NCI-H526 (cell line): ENCODE measurements around the gene ACSM3.
A peak's percentile ranks its signal among the peaks of the same experiment; 100 is the strongest.

ENCODE experiments used
- DNase-seq, 2 experiments: peaks; one replicate each; lab custom pipeline; 2025; lab: John Stamatoyannopoulos, UW

Gene ACSM3

DNA sequence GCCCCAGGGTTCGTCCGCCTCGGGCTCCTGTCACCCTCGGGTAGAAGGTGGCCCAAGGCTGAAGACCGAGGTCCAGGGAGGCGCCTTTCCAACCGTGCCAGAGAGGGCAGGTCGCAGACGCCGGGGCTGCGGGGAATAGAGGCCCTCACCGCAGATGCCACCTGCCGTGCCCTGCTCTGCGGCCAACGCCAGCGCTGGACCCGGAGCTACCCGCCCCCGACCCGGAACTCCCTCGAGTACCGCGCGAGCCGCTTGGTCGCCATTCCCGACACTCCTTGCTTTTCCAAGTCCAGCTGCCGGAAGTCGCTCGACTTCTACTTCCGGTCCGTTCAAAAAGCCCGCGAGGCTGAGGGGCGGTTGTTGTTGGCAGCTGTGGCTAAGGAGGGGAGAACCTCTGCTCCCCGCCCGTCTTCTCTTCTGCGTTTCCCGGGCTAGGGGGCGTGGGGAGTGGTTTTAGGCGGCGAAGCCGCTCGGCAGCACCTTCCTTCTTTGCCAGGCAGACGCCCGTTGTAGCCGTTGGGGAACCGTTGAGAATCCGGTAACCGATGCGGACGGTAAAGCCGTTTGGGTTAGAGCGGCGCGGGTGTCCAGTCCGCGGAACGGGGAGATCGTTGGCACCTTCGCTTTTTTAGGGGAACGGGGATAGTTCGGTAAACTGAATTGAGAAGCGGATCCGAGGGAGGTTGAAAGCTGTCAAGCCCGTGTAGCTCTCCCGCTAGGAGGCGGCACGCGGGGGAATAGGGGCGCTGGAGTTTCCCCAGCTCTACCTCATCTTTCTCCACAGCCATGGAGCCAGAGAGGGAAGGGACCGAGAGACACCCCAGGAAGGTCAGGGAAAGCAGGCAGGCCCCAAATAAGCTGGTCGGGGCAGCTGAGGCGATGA is 42.6 kb downstream of the ACSM3 start, which contains the start of the genes ERI2 and REXO5:
TSS of gene ERI2 (minus strand) at position 305 of the 883 bp plus-strand sequence. CDS start at position 263, 42 bp downstream.
TSS of gene REXO5 (plus strand) at position 360 of the 883 bp plus-strand sequence. CDS start at position 787, 427 bp downstream.
- DNase-seq: peak; percentile 84 to 92

DNA sequence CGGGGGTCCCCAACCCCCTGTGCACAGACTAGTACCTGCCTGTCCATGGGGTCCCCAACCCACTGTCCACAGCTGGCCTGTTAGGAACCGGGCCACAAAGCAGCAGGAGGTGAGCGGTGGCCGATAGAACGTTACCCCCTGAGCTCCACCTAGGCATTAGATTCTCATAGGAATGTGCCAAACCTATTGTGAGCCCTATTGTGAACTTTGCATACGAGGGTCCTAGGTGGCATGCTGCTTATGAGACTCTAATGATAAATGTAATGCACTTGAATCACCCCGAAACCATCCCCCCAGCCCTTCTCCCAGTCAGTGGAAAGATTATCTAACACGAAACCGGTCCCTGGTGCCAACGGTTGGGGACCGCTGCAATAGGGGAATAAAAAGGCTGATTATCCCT is 44.0 kb downstream of the ACSM3 start:
- DNase-seq: no peak

DNA sequence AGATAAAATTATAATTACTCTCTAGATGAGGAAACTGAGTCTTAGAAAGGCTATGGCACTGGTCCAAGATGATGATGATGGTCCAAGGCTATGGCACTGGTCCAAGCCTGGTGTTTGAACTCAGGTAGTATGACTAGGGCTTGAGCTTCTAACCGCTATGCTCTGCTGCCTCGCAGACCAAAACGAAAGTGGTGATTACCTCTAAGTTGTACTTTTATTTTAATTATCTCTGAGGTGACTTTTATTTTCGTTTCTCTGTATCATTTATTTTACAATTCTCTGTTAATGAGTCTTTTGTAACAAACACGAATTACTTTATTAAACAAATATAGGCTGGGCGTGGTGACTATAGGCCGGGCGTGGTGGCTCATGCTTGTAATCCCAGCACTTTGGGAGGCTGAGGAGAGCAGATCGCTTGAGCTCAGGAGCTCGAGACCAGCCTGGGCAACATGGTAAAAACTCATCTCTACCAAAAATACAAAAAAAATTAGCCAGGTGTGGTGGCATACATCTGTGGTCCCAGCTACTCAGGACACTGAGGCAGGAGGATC is 48.1 kb downstream of the ACSM3 start:
- no peak for DNase-seq

DNA sequence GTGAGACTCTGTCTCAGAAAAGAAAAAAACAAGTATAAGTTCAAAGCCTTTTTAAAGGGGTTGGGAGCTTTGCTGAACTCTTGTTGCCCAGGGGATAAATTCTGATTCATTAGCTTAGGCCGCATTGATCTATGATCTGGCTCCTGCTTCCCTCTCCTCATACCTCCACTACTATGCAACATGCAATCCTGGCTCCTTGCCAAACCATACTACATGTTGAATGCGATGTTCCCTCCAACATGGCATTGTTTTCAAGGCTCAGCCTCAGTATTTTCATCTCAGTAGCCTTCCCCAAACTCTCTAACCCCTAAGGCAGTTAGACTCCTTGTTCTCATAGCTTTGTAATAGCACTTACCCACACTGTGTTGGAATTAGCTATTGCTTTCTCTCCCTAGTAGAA is 48.7 kb downstream of the ACSM3 start:
- no peak for DNase-seq

DNA sequence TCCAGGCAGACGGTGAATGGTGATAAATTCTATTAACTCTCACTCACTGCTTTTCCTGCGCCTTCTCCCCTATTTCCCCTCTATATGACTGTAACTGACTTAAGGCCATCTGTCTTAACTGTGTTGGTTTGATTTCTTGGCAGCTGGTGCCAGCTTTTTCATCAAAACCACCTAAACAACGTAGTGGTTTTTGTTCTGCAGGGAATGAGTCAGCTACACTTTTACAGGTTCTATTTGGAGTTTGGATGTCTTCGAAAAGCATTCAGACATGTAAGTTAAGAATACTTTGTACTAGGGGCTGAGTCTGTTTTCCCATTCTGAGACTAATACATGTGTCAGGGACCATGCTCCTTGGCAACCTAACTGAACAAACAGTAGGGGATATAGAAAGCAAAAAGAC is 51.0 kb downstream of the ACSM3 start:
- no peak for DNase-seq

DNA sequence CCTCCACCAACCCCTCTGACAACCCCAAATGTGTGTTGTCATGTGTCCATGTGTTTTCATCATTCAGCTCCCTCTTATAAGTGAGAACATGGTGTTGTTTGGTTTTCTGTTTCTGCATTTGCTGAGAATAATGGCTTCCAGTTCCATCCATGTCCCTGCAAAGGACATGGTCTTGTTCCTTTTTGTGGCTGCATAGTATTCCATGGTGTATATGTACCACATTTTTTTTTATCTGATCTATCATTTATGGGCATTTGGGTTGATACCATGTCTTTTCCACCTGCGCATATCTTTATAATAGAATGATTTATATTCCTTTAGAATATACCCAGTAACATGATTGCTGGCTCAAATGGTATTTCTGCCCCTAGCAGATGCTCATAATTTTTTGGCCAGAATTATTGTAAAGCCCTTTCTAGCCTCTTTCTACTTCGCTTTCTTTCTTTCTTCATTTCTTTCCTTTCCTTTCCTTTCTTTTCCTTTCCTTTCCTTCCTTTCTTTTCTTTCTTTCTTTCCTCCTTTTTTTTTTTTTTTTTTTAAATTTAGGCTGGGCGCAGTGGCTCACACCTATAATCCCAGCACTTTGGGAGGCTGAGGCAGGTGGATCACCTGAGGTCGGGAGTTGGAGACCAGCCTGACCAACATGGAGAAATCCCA is 55.2 kb downstream of the ACSM3 start:
- no peak for DNase-seq

DNA sequence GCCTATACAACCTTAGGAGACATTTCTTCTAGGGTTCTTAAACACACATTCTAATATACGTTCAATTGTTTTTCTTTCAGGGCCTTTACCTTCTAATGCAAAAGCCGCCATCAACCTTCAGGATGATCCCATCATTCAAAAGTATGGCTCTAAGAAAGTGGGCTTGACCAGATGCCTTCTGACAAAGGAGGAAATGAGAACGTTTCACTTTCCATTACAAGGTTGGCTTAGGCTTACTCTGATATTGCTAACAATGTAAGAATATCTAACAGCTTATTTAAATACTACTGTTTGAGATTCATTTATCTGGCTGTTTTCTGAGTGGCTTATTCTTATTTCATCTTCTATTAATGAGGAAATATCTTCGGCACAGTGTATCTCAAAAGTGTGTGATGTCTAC is 57.9 kb downstream of the ACSM3 start:
- DNase-seq: no peak

DNA sequence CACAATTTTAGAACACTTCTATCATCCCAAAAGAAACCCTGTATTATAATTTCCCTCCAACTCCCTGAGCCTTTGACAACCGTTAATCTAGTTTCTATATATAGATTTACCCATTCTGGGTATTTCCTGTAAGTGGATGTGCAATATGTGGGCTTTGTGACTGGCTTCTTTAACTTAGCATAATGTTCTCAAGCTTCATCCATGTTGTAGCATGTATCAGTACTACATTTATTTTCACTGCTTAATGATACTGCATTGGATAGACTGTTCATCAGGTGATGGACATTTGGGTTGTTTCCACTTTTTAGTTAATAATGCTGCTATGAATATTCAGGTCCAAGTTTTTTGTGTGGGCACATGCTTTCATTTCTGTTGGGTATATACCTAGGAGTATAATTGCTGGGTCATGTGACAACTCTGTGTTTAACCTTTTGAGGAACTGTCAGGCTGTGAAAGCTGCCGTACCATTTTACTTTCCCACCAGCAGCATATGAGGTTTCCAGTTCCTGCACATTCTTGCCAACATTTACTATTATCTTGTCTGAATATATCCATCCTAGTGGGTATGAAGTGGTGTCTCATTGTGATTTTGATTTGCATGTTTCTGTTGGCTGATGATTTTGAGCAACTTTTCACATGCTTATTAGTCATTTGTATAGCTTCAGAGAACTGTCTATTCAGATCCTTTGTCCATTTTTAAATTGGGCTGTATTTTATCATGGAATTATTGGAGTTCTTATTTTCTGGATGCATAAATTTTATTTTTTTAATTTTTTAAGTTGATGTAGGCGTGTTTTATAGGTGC is 58.9 kb downstream of the ACSM3 start:
- no peak for DNase-seq

DNA sequence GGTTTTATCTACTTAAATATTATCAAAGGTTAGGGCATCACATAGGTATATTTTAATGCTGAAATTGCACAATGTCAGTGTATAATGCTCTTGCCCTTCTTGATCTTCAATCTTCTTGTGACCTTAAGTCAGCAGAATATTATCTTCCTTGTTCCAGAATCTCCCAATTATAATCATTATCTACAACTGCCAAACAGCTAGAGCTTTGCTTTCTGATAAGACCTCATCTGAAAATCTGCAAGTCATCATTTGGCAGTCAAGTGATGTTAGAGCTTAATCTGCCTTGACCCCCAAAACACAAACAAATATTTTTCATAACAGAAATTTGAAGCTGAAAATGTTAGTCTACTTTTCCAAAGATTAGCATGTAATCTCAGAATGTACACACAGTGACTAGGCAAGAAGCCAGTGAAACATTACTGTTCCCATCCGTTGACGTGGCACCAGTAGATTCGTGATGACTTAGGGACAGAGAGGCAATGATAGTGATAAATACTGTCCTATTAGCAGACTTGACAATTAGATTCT is 62.3 kb downstream of the ACSM3 start:
- no peak for DNase-seq

DNA sequence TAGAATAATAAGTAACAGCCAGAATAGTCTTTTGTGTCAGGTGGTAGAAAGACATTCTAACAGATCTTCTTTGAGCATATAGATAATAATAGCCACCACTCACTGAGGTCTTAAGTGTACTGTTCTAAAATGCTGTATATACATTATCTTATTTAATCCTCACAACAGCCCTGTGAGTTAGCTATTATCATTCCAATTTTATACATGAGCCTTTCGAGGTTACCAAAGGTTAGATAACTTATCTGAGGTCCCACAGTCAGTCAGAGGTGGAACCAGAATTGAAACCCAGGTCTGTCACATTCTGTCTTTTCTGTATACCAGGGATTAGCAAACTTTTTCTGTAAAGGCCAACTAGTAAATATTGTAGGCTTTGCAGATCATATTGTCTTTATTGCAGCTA is 65.7 kb downstream of the ACSM3 start:
- no peak for DNase-seq

DNA sequence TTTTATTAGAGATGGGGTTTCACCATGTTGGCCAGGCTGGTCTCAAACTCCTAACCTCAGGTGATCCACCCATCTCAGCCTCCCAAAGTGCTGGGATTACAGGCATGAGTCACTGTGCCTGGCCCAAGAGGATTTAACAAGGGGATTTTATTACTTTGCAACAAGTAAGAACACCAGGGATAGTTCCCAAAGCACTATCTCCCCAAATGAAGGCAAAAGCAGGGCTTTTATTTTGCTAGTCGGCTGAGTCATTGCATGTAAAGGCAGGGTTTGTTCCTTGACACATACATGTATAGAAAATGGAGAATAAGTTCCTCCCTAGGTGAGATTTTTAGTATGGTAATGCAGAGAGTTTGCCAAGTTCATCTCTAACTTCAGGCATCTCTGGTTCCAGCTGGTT is 66.6 kb downstream of the ACSM3 start:
- DNase-seq: no peak

DNA sequence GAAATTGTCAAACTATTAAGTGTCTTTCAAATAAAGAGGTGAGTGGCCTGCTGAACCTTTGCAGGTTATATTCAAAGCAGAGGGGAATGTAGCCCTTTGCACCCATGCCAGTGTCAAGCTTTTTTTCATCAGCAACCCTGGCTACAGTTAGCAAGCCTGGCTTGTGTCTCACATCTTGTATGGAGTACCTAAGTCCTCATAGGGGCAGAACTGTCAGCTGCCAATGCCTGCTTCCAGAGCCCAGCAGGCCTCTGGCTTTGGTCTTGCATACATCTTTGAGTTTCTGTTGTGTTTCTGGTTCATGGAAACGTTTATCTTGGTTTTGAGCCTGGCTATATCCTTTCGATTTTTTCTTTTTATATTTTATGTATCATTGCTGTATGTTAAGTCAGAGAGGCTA is 69.3 kb downstream of the ACSM3 start:
- DNase-seq: no peak

DNA sequence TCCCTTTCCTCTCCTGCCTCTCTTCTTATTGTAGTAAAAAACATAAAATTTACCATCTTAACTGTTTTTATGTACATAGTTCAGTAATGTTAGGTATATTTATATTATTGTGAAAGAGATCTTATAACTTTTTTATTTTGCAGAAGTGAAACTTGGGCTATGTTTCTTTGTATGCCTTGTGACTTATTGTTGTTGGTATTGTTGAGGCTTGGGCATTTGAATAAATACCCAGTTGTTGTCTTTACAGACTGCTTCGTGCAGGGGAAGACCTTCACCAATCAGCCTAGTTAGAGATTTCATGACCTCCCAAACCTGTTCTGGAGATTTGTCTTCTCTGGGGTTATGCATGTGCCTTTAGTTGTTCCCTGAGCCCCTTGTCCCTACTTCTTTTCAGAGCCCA is 74.4 kb downstream of the ACSM3 start:
- DNase-seq: no peak

DNA sequence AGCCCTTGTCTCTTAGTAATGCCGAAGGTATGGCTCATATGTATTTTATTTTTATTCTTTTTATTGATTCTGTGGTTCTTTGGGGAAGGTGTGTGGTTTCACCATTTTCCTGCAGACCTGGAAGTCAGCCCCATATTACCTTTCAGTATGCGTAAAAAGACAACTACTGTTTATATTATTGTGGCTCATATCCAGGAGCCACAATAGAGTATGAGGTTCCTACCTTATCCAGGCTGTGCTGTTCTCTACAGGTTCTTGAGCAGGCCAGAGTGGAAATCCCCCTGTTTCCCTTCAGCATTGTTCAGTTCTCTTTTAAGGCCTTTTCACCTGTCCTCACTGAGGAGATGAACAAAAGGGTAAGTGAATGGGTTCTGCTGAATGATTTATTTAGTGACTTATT is 75.7 kb downstream of the ACSM3 start:
- DNase-seq: no peak

DNA sequence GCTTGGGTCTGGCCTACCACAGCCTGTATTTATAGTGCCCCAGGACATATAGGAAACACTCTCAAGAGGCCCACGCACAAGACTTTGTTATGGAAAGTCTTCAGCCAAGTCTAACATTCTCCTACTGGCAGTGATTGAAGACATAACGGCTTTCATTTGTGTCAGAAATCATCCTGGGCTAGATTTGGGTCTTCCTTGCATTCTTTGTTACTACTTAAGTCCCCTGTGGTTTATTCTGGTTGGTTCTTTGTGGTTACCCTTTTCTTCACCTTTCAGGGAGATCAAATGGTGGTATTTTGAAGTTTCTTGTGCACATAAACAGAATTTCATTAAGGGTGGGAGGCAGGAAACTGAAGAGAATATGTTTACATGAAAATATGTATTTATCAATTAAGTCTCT is 80.2 kb downstream of the ACSM3 start:
- no peak for DNase-seq

DNA sequence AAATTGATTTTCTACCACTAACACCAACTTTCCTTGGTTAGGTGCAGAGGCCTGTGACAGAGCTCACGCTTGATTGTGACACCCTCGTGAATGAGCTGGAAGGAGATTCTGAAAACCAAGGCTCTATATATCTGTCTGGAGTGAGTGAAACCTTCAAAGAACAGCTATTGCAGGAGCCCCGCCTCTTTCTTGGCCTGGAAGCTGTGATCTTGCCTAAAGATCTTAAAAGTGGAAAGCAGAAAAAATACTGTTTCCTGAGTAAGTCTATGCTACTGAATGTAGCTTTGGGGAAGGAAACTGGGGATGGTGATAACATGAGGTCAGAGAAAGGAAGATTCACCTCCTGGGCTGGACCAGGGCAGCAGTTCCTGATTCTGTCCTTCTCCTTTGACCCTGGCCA is 80.8 kb downstream of the ACSM3 start:
- DNase-seq: no peak

DNA sequence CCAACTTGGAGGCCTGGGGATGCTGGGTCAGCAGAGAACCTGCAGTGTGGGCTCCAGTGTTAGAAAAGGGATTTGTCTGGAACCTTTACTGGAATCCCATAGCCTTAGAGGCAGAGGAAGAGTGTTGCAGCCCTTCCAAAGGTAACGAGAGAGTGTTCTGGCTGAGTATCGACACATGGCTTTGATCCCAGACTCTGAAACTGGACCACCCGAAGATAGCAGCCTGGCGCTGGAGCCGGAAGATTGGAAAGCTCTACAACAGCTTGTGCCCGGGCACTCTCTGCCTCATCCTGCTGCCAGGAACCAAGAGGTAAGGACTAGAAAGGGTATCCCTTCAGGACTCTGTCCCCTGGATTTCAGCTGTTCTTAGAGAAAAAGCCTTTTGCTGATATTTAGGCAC is 82.2 kb downstream of the ACSM3 start:
- no peak for DNase-seq

DNA sequence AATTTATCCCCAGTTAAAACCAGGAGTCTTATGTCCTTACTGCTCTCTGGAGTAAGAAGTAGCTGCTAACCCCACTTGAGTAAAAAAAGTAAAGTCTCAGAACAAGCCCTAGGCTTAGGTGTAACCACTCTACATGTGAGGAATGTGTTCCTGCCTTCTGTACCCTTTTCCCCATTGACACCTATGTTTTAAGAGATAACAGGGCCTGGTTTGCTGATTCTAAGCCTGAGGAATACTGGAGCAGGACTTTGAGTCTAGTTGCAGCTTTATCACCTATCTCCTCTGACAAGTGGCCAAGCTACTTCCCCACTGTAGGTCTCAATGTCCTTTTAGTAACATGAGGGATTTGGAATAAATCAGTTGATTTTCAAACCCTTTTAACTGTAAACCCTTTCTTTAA is 82.7 kb downstream of the ACSM3 start:
- no peak for DNase-seq
